ENCODE data around the gene TMEM132E.

GRCh38 chr17:34668206-34668605 lies 88.8 kb downstream of the TMEM132E start:
- TF ChIP-seq CTCF (IDR thresholded peaks at IDR 0.05): no peak
- no peak for TF ChIP-seq POLR2A (IDR thresholded peaks at IDR 0.05)
